ENCODE measurements around the gene ZPBP2.

The ZPBP2 gene

GRCh38 chr17:39903158-39903884 lies 35.3 kb downstream of the ZPBP2 start:
- DNase-seq (ENCODE audit: low read depth, low spot score) = no peak
- H3K27ac ChIP-seq = no peak overlapping the region

- H3K27ac ChIP-seq = no peak overlapping the region
- DNase-seq (ENCODE audit: low read depth, low spot score) = no peak
These were observed 36.9 kb downstream of the ZPBP2 start for GRCh38 chr17:39904990-39905288.

- DNase-seq (ENCODE audit: low read depth, low spot score) = no peak
- H3K27ac ChIP-seq = no peak overlapping the region
These were observed 40.9 kb downstream of the ZPBP2 start for GRCh38 chr17:39908789-39909352.

DNA sequence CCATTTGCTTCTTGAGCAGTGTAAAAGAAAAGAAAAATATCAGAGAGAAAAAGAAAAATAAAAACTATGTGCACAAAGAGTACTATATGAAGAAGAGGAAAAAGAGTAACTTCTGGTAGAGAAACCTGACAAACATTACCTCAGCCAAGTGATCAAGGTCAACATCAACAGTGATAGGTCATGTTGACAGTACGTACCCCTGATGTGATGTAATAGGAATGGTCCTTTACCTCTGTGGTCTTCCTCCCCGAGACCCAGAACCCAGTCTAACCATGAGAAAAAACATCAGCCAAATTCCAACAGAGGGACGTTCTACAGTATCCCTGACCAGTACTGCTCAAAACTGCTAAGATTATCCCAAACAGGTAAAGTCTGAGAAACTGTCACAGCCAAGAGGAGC lies 46.0 kb downstream of the ZPBP2 start:
- no peak for DNase-seq (ENCODE audit: low read depth, low spot score)

DNA sequence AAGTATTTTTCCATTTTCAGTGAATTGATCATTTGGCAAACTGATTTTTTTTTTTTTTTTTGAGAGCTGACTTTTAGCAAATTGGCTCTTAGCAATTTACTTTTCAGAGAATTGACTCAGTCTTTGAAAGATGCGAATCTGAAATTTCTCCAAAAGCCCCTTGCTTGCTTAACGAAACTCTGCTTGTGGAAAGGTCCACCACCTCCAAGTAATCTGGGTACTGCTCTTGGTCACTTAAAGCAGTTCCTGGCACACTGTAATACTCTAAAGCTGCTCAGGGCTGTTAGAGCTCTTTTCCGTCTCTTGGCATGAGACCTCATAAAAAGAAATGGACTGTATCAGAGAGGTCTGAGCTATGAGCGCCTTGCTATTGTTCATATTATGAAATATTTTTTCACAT lies 47.6 kb downstream of the ZPBP2 start:
- no peak for DNase-seq (ENCODE audit: low read depth, low spot score)
- no peak overlapping the region for H3K27ac ChIP-seq

More for the DNA sequence above, 46.0 kb downstream of the ZPBP2 start:
- H3K27ac ChIP-seq = no peak overlapping the region

- DNase-seq (ENCODE audit: low read depth, low spot score) = no peak
- no peak overlapping the region for H3K27ac ChIP-seq
These were observed 48.9 kb downstream of the ZPBP2 start for GRCh38 chr17:39916918-39917317.

DNA sequence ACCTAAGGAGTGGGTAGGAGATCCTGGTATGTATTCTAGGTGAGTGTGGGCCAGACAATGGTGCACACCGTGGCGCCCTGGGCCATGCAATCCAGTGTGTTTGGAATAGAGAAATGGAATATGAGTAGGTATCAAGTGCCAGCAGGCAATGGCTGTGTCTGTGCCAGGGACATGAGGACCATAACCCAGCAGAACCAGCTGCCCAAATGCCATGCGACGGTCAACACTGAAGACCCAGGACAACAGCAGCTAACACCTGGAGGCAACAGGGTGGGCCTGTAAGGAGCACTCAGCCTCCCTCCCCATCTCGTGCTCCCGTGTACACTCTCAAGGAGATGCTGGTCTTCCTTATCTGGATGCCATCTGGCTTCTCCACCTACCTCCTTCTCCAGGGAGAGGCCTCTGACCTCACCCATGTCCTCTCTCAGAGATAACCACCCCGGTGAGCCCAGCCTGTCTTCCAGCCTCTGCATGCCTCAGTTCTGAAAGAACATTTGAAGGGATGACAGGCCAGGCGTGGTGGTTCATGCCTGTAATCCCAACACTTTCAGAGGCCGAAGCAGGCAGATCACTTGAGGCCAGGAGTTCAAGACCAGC lies 51.2 kb downstream of the ZPBP2 start:
- H3K27ac ChIP-seq = no peak overlapping the region
- DNase-seq (ENCODE audit: low read depth, low spot score) = no peak

DNA sequence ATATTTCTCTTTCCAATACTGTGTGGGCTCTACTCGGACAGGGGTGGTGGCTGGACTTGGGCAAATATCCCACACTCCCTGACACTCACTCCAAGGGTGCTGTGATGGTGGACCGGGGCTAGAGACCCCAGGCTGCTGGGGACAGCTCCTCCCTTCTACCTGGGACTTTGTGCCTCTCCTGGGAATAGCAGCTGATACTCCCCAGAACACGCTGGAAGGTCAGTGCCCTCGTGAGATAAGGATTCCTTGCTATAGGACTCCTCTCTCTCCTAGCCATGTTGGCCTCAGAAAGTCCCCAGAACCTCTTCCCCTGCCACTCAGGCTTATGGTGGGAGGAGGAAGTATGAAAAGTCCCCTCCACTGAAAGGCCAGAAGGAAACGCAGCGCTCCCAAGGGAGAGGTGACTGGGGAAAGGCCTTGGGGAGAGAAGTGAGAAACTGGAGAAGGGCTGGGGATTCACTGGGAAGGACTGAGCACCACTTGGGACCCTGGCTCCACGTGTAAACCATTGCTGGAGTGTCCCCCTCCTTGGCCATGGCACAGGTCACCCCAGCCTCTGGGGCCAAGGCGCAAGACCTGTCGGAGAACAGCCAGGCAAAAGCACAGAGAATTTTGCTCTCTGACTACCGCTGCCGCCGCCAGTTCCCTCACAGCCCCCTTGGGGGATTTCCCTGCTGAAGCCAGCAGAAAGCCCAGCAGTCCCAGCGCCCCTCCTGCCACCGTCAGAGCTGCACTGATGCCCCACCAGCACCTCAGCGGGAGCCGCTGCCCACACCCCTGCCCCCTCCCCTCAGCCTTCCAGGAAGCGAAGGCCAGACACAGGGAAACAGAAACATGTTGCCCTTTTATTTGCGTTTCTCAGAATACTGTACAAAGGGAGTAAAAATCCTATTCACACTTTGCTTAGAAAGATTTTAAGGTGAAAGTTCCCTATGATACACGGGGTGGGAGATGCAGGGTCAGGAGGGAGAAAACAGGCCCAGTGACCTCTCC lies 52.5 kb downstream of the ZPBP2 start:
- no peak overlapping the region for H3K27ac ChIP-seq
- no peak for DNase-seq (ENCODE audit: low read depth, low spot score)

GRCh38 chr17:39921323-39921722 lies 53.3 kb downstream of the ZPBP2 start:
- H3K27ac ChIP-seq = no peak overlapping the region
- DNase-seq (ENCODE audit: low read depth, low spot score) = no peak

GRCh38 chr17:39922006-39922405 lies 54.0 kb downstream of the ZPBP2 start:
- H3K27ac ChIP-seq = no peak overlapping the region
- DNase-seq (ENCODE audit: low read depth, low spot score) = no peak

DNA sequence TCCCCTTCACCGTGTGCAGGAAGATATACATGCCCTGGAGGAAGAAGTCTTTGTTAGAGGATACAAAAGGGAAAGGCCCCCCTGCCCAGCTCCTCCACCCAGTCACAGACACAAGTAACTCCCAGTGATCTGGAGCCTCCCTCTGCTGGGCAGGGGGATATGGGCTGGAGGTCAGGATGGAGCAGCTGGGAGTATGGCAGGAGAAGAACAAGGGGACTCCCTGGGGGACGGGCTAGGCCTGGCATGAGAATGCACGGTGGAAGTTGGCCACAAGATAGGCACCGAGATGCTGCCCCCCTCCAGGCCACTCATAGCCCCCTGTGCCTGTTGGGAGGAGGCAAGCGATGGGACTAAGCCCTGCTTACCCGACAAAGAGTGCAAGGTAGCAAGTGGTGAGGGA lies 55.2 kb downstream of the ZPBP2 start:
- H3K27ac ChIP-seq = no peak overlapping the region

GRCh38 chr17:39923836-39924690 lies 56.1 kb downstream of the ZPBP2 start:
- H3K27ac ChIP-seq = no peak overlapping the region
- no peak for DNase-seq (ENCODE audit: low read depth, low spot score)

More for the DNA sequence above, 55.2 kb downstream of the ZPBP2 start:
- DNase-seq (ENCODE audit: low read depth, low spot score) = no peak

DNA sequence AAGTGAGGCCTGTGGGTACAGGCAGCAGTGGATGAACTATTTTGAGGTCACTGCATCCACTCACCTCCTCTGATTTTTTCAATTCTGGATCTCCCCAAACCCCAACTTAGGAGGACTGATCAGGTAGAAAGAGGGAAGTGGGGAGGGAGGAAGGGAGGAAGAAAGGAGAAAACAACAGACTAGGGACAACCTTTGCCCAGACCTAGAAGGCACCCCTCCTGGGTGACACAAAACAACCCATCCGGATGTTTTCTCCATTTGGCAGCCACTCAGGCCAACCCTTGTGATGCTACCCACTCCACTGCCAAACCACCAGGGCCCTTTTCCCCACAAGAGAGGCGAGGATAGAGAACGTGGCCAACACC lies 56.7 kb downstream of the ZPBP2 start:
- DNase-seq (ENCODE audit: low read depth, low spot score) = no peak
- no peak overlapping the region for H3K27ac ChIP-seq

DNA sequence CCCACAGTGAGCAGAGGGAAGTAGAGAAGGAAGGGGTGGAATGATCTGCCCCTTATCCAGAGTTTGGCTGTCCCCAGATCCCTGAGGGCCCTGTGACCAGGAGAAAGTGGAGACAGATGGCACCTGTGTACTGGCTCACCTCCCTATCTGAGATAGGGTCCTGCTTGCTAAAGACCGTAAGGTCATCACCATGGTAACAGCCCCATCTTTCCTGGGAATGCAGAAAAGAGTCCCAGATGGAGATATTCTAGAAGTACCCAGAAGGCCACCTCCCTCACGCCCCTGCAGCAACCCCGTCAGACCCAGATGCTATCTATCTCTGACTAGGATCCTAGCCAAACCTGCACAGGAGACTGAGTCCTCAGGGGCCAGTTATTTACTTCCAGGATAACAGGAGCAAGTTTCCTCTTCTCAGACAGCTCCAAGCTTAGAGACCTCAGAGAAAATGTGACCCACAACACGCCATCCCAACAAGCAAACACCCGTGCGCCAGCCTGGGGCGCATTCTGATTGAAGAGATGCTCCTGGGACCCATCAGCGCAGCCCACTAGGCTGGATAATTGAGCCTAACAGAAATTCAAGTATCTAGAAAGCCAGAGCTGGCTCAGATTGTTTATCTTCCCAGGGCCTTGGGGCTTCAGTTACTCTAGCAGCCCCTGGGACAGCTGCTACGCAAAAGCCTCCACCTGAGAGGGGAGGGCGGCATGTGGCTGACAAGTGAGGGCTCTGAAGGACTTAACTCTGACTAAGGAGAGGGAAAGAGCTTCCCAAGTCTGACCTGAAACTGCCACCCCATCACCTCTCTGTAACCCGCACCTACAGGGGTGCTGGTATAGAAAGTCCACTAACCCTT lies 57.5 kb downstream of the ZPBP2 start:
- DNase-seq (ENCODE audit: low read depth, low spot score) = no peak
- no peak overlapping the region for H3K27ac ChIP-seq

GRCh38 chr17:39926135-39926587 lies 58.2 kb downstream of the ZPBP2 start:
- peak overlapping the region; percentile 82 for H3K27ac ChIP-seq
- no peak for DNase-seq (ENCODE audit: low read depth, low spot score)

- H3K27ac ChIP-seq = peak overlapping the region; percentile 82
These were observed 58.6 kb downstream of the ZPBP2 start for GRCh38 chr17:39926588-39927100.

More at GRCh38 chr17:39926588-39927100, 58.6 kb downstream of the ZPBP2 start:
- DNase-seq (ENCODE audit: low read depth, low spot score) = no peak

All from epithelial cell of prostate (primary cell).